Measurements from ENCODE around the gene JPH3.
"Not testable (repeated sequence)": the region's sequence is repeated elsewhere in the genome, so short reads cannot be mapped to it uniquely, and the experiment has no call there.

Gene JPH3

GRCh38 chr16:87700406-87701077 lies 98.2 kb downstream of the JPH3 start:
- DNase-seq = no peak

DNA sequence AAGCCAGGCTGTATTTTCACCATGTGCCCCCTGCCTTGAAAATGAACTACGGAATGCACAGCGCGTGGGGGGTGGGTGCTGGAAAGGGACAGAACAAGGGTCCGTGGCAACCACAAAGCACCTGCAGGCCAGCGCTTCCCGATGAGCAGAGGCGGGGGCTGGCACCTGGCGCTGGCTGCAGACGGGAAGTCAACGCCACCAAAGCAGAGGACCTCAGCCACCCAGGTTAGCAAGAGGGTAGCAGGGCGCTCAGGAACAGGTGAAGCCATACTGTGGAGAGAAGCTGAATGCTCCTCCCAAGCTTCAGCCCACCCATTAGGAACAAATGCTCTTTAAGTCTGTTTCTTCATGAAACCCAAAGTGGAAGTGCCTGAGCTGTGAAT lies 98.8 kb downstream of the JPH3 start:
- no peak for DNase-seq

DNA sequence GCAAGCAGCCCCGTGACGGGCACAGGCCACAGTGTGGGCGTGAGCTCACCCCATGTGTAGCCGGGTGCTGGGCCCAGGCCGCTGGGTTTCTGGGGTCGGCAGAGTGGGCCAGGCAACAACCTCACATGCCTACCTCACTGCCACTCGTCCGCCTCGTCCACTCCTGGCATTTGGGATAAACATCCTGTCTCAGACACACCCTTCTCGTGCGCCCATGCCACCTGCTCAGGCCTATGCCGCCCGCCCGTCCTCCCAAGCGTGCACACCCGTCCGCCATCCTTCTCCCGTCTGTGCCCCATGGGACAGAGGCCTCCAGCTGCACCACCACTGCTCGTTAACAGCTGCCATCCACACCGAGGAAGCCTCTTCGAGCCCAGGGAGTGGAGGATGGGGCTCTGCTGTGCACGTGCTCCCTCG lies 99.2 kb downstream of the JPH3 start:
- DNase-seq = no peak

DNA sequence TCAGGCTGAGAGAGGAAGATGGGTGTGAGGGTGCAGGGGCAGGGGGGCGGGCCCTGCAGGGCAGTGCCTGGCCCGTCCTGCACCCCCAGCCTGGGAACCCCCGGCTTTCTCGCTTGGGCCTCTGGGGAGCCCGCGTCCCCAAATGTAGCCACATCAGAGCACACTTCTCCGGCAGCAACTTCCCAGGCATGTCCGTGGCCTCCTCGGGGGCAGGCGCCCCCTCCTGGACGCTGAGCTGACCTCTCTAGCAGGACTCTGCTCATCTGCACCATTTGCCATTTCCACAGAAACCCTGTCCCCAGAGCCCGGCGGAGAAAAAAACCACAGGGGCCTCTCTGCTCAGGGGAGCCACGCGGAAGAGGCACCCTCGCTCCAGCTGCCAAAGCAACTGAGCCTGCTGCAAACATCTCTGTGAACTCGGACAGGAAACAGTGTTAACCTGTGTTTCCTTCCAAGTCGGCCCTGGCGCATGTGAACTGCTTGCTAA lies 100.1 kb downstream of the JPH3 start:
- no peak for DNase-seq

GRCh38 chr16:87703071-87703470 lies 100.8 kb downstream of the JPH3 start:
- DNase-seq = no peak

DNA sequence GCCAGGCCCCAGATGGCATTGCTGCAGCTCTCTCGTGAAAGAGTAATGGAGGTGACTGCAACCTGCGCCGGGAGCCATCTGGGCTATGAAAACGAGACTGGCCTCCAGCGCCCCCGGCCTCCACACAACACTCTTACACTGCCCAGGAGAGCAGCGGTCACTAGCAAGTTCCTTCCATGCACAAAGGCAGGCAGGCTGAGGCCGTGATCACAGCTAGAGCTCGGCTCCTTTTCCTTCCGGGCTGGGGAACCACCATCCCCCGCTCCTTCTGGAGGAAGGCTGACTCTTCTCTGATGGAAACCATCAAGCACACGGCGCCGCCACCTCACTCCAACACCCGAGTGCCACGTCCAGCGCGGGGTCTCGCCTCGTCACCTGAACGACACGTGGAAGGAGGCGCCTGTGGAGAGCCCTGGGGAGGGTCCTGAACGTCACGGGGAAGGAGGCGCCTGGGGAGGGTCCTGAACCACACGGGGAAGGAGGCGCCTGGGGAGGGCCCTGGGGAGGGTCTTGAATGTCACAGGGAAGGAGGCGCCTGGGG lies 101.6 kb downstream of the JPH3 start:
- no peak for DNase-seq

GRCh38 chr16:87704754-87705353 lies 102.5 kb downstream of the JPH3 start:
- DNase-seq = no peak

DNA sequence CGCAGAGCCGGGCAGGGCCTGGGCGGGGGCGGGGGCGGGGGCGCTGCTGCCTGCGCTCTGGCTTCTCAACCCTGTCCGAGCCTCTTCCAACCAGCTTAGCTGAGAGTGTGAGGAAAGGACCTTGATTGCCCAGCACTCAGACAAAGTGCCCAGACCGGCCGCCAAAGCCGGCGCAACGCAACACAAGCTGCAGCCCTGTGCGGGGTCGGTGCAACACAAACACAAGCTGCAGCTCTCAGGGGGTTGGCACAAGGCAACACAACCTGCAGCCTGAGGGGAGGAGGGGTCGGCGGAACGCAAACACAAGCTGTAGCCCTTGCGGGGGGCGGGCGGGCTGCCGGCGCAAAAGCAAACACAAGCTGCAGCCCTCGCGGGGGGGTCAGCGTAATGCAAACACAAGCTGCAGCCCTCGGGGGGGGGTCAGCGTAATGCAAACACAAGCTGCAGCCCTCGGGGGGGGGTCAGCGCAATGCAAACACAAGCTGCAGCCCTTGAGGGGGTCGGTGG lies 103.5 kb downstream of the JPH3 start:
- DNase-seq = no peak

DNA sequence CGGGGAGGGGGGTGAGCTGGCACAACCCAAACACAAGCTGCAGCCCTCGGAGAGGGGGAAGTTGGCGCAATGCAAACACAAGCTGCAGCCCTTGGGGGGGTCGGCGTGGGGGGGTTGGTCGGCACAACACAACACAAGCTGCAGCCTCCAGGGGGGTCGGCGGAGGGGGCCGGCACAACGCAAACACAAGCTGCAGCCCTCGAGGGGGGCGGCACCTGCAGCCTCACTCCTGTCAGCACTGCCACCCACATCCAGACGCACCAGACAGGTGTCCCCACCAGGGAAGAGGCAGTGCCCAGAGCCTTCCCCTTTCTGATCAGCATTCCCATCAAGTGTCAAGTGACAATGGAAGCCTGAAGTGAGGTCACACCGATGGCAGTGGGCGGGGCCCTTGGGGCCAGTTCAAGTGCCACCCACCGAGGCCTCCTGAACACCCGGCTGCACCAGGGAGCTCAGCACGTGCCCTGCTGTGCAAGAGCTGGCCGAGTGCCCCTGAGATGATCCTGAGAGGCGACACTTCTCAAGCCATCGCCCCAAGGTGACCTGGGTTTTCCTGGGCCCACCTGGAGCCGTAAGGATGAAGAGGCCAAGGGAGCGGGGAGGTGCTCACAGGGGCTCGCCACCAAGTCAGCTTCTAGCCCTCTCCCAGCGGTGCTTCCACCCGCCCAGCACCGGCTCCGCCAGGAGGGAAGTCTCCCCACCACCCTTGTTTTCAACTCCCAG lies 104.1 kb downstream of the JPH3 start:
- DNase-seq = no peak

GRCh38 chr16:87707097-87707496 lies 104.8 kb downstream of the JPH3 start:
- DNase-seq = no peak

DNA sequence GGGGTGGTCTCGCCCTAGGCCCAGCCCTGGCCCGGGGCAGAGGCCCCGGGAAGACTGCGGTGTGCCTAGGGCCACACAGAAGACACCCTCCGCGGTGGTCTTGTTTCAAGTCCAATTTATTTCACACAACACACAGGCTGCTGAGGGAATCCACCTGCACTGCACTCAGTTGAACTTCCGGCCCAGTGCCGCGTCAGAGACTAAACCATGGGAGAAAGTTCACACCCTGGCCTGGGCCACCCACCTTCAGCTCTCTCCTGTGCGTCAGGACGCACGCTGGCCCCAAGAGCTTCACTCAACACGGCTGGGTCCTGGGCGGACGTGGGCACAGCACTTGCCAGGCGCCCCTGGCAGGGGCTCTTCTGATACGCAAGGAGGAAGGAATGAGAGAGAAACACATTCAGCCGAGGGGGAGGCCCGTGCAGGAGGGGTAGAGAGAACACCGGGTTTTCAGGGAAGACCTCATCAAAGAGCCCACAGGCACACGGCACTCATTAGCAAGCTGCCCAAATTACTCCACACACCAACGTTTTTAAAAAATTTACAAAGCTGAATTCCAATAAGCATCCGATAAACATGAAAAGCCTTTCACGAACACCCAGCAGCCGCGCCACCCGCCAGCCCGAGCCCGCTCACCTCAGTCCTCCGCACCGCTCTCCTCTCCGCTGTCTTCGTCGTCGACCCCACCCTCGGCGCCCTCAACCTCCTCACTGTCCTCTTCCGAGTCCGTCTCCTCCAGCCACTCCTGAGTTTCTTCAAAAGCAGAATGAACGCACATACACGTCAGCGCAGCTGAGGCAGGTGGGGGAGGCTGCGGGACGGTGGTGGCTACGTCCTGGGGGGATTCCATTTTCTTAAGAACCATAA lies 105.6 kb downstream of the JPH3 start:
- no peak for DNase-seq

GRCh38 chr16:87708881-87709638 lies 106.8 kb downstream of the JPH3 start:
- no peak for DNase-seq

DNA sequence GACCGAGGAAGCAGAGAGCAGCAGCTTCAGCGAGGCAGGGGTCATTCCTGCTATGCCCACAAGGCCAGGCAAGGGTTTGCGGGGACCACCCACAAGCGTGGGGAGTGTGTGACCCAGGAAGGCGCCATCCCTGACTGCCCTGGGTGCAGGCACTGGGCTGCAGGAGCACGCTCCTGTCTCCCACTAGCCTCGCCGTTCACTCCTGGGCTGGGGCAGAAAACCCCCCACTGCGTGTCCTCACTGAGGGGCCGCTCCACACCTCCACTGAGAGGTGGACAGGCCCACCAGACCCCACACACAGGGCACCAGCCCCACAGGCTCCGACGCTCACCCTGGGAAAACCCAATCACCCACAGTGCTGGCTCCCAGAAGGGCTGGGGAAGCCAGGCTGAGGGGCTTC lies 107.4 kb downstream of the JPH3 start:
- no peak for DNase-seq

DNA sequence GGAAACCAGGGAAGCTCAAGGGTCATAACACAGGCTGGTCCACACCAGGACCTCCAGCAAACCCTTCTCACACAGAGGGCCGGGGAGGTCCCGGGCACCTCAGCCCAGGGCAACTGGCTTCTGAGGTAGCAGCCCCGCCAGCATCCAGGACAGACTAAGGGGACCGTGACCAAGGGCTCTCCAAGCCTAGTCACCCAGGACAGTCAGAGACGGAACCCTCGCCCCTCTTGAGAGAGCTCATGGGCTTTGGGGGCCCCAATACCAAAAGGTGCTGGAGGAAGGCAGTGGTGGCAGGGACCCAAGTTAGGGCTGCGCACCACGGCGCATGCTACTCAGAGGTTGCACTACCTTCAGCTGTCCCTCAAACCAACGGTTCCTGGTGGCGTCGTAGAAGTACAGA lies 108.6 kb downstream of the JPH3 start:
- no peak for DNase-seq

GRCh38 chr16:87712184-87712762 lies 110.0 kb downstream of the JPH3 start:
- no peak for DNase-seq

DNA sequence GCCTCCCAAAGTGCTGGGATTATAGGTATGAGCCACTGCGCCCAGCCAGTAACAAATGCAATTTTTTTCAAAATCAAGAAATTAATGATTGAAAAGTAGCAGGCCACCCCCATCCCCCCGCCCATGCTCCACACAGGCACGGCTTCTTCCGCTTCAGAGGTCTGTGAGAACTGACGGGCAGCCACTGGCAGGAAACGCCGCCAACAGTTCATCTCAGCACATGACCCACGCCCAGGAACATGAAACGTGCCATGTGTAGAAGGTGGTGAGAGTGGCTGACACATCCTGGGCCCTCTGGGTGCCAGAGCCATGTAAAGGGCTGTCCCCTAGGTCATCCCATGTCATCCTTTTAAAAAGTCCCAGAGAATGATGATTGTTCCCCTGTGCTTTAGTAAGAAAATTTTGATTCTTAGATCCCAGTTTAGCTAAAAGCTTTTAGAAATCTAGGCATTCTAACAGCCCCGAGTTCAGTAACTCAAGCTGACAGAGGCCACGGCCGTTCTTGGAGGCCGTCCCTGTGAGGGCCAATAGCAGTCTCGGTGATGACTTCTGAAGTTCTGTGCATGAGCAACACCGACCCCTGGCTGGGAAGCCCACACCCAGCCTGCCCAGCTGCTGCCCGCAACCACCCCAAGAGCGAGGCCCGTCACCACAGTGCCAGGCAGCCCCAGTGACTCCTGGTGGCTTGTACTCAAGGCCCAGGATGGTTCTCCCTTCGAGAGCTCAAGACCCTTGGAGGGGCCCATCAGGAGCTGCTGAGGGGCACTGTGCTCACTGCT lies 111.3 kb downstream of the JPH3 start:
- DNase-seq = no peak

- DNase-seq = no peak
Observed at GRCh38 chr16:87715231-87715630, 112.9 kb downstream of the JPH3 start.

- no peak for DNase-seq
Observed at GRCh38 chr16:87715658-87716057, 113.3 kb downstream of the JPH3 start.

DNA sequence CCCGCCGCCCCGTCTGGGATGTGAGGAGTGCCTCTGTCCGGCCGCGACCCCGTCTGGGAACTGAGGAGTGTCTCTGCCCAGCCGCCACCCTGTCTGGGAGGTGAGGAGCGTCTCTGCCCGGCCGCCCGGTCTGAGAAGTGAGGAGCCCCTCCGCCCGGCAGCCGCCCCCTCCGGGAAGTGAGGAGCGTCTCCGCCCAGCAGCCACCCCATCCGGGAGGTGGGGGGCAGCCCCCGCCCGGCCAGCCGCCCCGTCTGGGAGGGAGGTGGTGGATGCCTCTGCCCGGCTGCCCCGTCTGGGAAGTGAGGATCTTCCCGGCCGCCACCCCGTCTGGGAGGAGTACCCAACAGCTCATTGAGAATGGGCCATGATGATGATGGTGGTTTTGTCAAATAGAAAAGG lies 116.5 kb downstream of the JPH3 start:
- DNase-seq = not testable (repeated sequence)

DNA sequence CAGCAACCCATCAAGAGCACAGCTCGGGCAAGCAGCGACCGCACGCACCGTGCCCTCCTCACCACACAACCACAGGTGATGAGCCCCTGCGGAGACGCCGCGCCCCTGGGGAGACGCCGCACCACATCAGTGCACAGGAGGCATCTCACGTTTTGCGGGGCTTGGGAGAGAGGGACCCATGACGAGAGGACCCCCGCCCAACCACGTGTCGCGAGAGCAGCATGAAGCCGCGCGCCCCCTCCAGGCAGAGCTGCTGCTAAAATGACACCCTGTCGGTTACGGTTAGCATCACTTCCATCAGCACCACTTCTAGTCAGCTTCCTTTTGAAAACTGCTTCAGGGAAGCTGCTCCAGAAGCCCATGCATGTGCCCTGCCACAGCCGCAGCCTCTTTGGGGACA lies 118.1 kb downstream of the JPH3 start:
- no peak for DNase-seq

All from OCI-M1 (cell line).